Activated CD4-positive, alpha-beta T cell treated with anti-CD3 and anti-CD28 coated beads, Interleukin-2, amount 50 U/mL, for 16 hours (primary cell): Measurements from ENCODE around the gene MEOX1.
A peak's percentile ranks its signal among the peaks of the same experiment; 100 is the strongest.
"Not testable (repeated sequence)": the region's sequence is repeated elsewhere in the genome, so short reads cannot be mapped to it uniquely, and the experiment has no call there.

ENCODE experiments used
- DNase-seq: peaks from one replicate; pipeline ENCODE4 v3.0.0-alpha.2; 2020

The MEOX1 gene

DNA sequence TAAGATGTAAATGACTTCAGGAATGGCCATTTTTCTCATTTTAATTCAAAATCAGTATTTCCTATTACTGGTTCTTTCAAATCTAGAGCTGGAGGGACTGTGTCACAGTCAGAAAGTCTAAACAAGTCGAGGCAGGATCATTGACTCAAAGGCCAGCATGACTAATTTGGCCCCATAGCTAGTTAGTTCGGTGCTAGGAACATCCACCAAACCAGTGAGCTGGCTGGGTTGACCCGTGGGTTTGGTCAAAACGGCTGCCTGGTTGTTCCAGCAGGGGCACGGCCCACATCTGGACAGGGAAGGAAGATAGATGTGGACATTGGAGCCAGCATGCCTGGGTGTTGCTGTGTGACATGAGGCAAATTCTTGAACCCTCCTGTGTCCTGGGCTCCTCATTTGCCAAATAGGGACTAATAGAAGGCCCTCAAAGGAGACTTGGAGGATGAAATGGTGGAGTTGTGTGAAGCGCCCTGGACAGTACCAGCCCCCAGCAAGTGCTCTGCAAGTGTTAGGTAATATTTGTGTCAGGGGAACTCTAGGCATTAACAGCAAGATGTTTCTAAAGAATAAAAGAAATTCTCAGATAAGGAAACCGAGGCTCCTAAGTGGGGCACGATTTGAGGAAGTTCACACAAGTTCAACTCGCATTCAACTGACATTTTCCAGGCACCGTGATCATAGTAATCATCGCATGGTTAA, 46.2 kb downstream of the MEOX1 start:
- DNase-seq: no peak

GRCh38 chr17:43614561-43614960, 47.2 kb downstream of the MEOX1 start:
- no peak for DNase-seq

GRCh38 chr17:43613917-43614316, 47.8 kb downstream of the MEOX1 start:
- no peak for DNase-seq

GRCh38 chr17:43612515-43612914, 49.2 kb downstream of the MEOX1 start:
- no peak for DNase-seq

DNA sequence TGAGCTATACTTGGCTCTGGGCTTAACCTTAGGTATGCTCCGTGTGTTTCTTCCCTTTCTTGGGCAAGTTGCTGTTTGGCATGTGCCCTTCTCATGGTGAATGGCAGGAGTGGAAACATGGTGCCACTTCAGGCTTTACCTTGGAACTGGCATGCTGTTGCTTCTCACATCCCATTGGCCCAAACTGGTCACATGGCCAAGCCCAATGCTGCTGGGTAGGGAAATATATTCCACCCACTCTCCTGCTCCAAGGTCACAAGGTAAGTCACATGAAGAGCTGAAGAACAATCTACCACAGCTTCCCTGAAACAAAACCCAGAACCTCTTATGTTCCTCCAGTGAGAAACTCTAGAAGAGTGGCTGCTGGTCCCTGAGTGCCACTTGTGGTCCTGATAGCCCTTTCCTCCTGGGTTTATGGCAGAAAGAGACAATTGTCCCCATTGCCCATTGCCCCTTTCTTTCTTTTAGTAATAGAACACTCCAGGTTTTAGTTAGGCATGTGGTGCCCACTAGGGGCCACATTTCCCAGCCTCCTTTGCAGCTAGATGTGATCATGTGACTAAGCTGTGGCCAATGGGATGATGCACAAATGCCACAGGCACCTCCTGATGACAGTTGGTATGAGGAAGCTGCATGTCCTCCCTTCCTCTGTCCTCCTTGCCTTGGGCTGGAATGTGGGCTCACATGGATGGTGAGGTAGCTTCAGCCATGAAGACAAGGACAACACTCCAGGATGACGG, 50.3 kb downstream of the MEOX1 start:
- DNase-seq: no peak

GRCh38 chr17:43609613-43610385, 51.9 kb downstream of the MEOX1 start:
- DNase-seq: no peak

- peak; percentile 87 for DNase-seq
These were observed 53.4 kb downstream of the MEOX1 start for GRCh38 chr17:43608313-43608712.

DNA sequence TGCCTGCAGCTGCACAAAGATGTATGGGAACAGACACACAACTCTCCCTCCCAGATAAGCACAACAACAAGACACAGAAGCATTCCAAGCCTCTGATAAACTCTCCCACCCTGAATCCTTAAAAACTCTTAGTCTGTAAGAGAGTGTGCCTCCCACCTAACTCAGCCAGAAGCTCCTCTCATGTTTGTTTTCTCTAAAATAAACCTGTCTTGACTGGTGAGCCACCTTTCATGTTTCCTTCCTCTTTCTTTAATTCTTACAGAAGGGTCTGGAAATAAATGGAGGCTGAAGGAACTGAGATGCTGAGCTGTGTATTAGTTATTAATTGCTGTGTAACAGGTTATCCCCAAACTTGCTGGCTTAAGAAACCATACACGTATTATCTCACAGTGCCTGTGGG, 57.2 kb downstream of the MEOX1 start:
- no peak for DNase-seq

DNA sequence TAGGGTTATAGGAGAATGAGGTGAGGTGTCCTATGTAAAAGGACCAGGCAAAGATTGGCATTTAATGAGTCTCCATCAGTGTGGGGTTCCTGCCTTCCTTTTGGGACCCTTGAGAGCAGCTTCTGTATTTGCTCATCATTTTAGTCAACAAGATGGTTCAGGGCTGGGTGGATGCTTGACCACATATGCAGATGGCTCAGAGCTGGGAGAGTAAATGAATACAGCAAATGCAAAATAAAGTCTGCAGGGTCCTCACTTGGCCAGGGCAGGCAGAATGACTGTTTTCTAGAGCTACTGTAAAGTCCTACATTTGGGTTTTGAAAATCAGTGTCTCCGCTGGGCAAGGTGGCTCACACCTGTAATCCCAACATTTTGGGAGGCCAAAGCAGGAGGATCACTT, 58.4 kb downstream of the MEOX1 start:
- DNase-seq: no peak

DNA sequence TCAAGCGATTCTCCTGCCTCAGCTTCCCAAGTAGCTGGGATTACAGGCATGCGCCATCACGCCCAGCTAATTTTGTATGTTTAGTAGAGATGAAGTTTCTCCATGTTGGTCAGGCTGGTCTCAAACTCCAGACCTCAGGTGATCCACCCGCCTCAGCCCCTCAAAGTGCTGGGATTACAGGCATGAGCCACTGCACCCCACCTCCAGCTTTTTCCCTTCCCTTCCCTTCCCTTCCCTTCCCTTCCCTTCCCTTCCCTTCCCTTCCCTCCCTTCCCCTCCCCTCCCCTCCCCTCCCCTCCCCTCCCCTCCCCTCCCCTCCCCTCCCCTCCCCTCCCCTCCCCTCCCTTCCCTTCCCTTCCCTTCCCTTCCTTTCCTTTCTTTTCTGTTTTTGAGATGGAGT, 59.2 kb downstream of the MEOX1 start:
- DNase-seq: not testable (repeated sequence)

- no peak for DNase-seq
These were observed 60.3 kb downstream of the MEOX1 start for GRCh38 chr17:43601280-43602039.

DNA sequence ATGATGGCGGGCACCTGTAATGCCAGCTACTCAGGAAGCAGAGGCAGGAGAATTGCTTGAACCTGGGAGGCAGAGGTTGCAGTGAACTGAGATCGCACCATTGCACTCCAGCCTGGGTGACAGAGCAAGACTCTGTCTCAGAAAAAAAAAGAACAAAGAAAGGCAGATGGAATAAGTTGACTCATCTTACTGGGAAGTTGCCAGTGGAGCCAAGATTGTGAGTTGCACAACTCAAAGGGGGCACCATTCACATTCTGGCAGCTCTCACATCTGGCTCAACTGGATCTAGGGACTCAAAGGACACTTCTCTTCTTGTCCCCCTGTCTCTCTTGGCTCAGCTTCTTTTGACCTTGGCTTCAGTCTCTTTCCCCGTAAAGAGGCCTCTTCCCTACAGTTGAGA, 61.9 kb downstream of the MEOX1 start:
- DNase-seq: no peak

DNA sequence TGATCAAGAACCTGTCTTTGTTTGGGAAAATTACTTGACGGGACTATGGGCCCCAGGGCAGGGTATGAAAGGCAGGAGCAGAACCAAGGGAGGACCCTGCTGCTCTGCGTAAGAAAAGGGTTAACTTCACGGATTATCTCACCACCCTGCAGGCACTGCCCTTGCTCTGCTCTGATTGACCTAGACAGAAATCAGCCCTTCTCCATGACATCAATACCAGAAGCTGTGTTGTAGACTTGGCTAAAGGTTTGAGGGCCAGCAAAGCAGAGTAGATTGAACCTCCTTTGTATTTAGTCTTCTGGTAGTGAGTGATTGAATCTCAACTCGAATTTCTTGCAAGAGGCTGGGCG, 62.7 kb downstream of the MEOX1 start:
- no peak for DNase-seq

- no peak for DNase-seq
These were observed 63.2 kb downstream of the MEOX1 start for GRCh38 chr17:43598357-43599045.

DNA sequence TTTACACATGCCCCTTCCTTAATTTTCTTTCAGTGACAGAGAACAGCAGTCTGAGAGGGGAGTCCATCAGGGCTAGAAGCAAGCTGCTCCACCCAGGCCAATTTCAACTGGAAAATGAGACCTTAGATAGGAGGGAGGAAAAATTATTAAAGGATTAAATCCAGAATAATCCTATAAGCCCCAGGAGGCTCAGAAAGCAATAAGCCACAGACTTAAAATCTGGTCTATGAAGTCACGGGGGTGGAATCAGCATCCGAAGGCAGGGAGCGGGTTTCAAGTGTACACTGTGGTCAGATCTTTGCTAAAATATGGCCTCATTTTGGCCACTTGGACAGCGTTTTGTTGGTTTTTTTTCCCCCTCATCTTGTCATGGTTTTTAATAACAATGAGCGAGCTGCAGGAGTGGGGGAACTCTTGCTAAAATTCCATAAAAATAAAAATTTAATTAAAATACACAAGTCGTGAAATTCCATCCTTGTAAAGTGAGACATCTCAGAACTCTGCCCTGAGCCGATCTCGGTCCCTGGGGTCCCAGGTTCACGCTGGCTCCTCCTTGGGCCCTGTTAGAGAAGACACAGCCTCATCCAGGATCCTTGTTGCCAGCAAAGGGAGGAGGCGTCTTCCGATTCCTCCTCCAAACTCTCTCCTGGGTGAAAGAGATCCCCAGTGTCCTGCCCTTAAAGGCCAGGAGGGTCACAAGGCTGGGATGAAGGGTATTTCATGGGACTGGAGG, 63.9 kb downstream of the MEOX1 start:
- DNase-seq: no peak

GRCh38 chr17:43595466-43595865, 66.3 kb downstream of the MEOX1 start:
- no peak for DNase-seq

GRCh38 chr17:43591779-43592562, 69.8 kb downstream of the MEOX1 start:
- DNase-seq: no peak

DNA sequence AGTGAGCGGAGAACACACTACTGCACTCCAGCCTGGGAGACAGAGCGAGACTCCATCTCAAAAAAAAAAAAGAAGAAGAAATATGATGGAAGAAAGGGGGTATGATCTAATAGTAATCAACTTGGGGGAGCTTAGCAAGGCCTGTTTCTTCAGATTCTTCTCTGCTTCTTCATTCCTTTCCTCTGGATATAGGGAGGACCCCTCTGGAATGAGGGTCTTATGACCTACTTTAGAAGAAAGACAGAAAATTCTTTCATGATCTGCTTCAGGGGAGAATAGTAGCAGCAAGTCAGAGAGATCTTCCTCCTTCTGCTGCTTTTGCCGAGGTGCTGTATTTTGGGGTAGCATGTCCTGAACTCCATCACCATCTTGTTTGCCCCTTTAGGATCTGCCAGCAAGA, 70.7 kb downstream of the MEOX1 start:
- DNase-seq: no peak
